Measurements from ENCODE around the gene SUSD4. TPM values are rescaled to one million over a fixed set of nuclear protein-coding genes. Genes with fewer than 3 reads are reported as not detected.
A peak's percentile ranks its signal among the peaks of the same experiment; 100 is the strongest.

Gene SUSD4
- polyA plus RNA-seq, 10 donors = 2.5 to 5.7 (median 3.7) TPM

- DNase-seq = peak in 2 of 3 donors; percentile 39 to 80
Observed at GRCh38 chr1:223363057-223363855, 720 bp downstream of the SUSD4 start.

GRCh38 chr1:223358826-223359225 is 5.2 kb downstream of the SUSD4 start:
- DNase-seq = no peak

GRCh38 chr1:223355699-223356098 is 8.3 kb downstream of the SUSD4 start:
- no peak for DNase-seq

- no peak for DNase-seq
Observed at GRCh38 chr1:223353939-223354338, 10.0 kb downstream of the SUSD4 start.

- no peak for DNase-seq
Observed at GRCh38 chr1:223352944-223353343, 11.0 kb downstream of the SUSD4 start.

GRCh38 chr1:223350361-223350908 is 13.5 kb downstream of the SUSD4 start:
- no peak for DNase-seq

GRCh38 chr1:223349241-223349640 is 14.7 kb downstream of the SUSD4 start:
- DNase-seq = no peak

GRCh38 chr1:223348439-223348838 is 15.5 kb downstream of the SUSD4 start:
- DNase-seq = no peak

- DNase-seq = no peak
Observed at GRCh38 chr1:223347583-223347982, 16.4 kb downstream of the SUSD4 start.

- no peak for DNase-seq
Observed at GRCh38 chr1:223346311-223346710, 17.7 kb downstream of the SUSD4 start.

GRCh38 chr1:223345720-223346119 is 18.3 kb downstream of the SUSD4 start:
- DNase-seq = no peak

- DNase-seq = peak in 1 of 3 donors; percentile 13
Observed at GRCh38 chr1:223344491-223344890, 19.5 kb downstream of the SUSD4 start.

GRCh38 chr1:223343692-223344091 is 20.3 kb downstream of the SUSD4 start:
- DNase-seq = no peak

GRCh38 chr1:223341121-223341520 is 22.9 kb downstream of the SUSD4 start:
- peak; percentile 27 to 35 (median 30) for DNase-seq

- no peak for DNase-seq
Observed at GRCh38 chr1:223340637-223341036, 23.3 kb downstream of the SUSD4 start.

- no peak for DNase-seq
Observed at GRCh38 chr1:223339861-223340260, 24.1 kb downstream of the SUSD4 start.

GRCh38 chr1:223338811-223339746 is 24.9 kb downstream of the SUSD4 start:
- DNase-seq = peak in 1 of 3 donors; percentile 31

- DNase-seq = no peak
Observed at GRCh38 chr1:223337174-223337869, 26.7 kb downstream of the SUSD4 start.

- no peak for DNase-seq
Observed at GRCh38 chr1:223334156-223334555, 29.8 kb downstream of the SUSD4 start.

GRCh38 chr1:223332997-223333396 is 31.0 kb downstream of the SUSD4 start:
- DNase-seq = no peak

- peak in 1 of 3 donors; percentile 45 for DNase-seq
Observed at GRCh38 chr1:223331929-223332328, 32.0 kb downstream of the SUSD4 start.

GRCh38 chr1:223331301-223331700 is 32.7 kb downstream of the SUSD4 start:
- DNase-seq = peak; percentile 7 to 33 (median 30)
